Naive thymus-derived CD4-positive, alpha-beta T cell (primary cell): ENCODE measurements around the gene NEK11. TPM values are rescaled to one million over a fixed set of nuclear protein-coding genes. Genes with fewer than 3 reads are reported as not detected.

ENCODE experiments used
- ATAC-seq: fragments of 150-1000 bp; cut with Tn5 transposase; 2 replicates; pipeline ENCODE4 v1.10.0; 2021; ENCODE audit warnings: mild to moderate bottlenecking, moderate library complexity
- CTCF ChIA-PET: fragments of 350-600 bp; sonication (Branson Sonifier 250); formaldehyde crosslinking; loops from one replicate; lab custom pipeline; 2021; ENCODE audit warnings: antibody characterized with exemption; lab: Charles Lee
- POLR2A ChIA-PET: fragments of 350-600 bp; sonication (Branson Sonifier 250); formaldehyde crosslinking; loops from one replicate; lab custom pipeline; 2021; ENCODE audit warnings: antibody characterized with exemption, inconsistent platforms; lab: Charles Lee
- DNase-seq, 9 donors: peaks; one replicate each; pipeline versions ENCODE4 v3.0.0 to v3.0.0-alpha.2; 2020 to 2022; ENCODE audit warnings: mixed read lengths in 1 of 9
- H3K27ac ChIP-seq: one replicate; pipeline ENCODE4 v1.7.0; 2013; ENCODE audit warnings: mild to moderate bottlenecking, low read depth, low read length, moderate library complexity
- H3K27me3 ChIP-seq, 2 donors: one replicate each; pipeline ENCODE4 v1.7.0; 2013; ENCODE audit warnings: low read length in 2 of 2, mild to moderate bottlenecking in 2 of 2, moderate library complexity in 2 of 2; ENCODE audit not compliant: control insufficient read depth in 2 of 2, insufficient read depth in 2 of 2
- H3K36me3 ChIP-seq, 3 experiments: 1 replicate in 2 of 3; 2 replicates in 1 of 3; pipeline ENCODE4 v1.7.0; 2013; ENCODE audit warnings: low read length in 3 of 3, mild to moderate bottlenecking in 3 of 3, moderate library complexity in 1 of 3; ENCODE audit not compliant: insufficient read depth in 3 of 3, control insufficient read depth in 2 of 3
- H3K4me1 ChIP-seq, 2 donors: one replicate each; pipeline ENCODE4 v1.7.0; 2013; ENCODE audit warnings: low read length in 2 of 2, mild to moderate bottlenecking in 2 of 2, moderate library complexity in 1 of 2; ENCODE audit not compliant: control insufficient read depth in 2 of 2, insufficient read depth in 2 of 2
- H3K4me3 ChIP-seq: 2 replicates; pipeline ENCODE4 v1.7.0; 2013; ENCODE audit warnings: mild to moderate bottlenecking, low read length
- H3K9me3 ChIP-seq, 3 experiments: 1 replicate in 2 of 3; 2 replicates in 1 of 3; pipeline ENCODE4 v1.7.0; 2013; ENCODE audit warnings: low read length in 3 of 3; ENCODE audit not compliant: control insufficient read depth in 2 of 3
- H3K27ac Mint-ChIP-seq, 9 donors: one replicate each; pipeline ENCODE4 v1.8.0; 2020 to 2022; ENCODE audit warnings: mixed read lengths in 9 of 9, mild to moderate bottlenecking in 8 of 9, moderate library complexity in 5 of 9, inconsistent platforms in 2 of 9
- H3K27me3 Mint-ChIP-seq, 5 donors: one replicate each; pipeline ENCODE4 v1.8.0; 2021 to 2022; ENCODE audit warnings: mixed read lengths in 5 of 5, mild to moderate bottlenecking in 1 of 5
- H3K36me3 Mint-ChIP-seq, 5 donors: one replicate each; pipeline ENCODE4 v1.8.0; 2020 to 2022; ENCODE audit warnings: mixed read lengths in 5 of 5, mild to moderate bottlenecking in 3 of 5, inconsistent platforms in 1 of 5
- H3K4me1 Mint-ChIP-seq, 7 donors: one replicate each; pipeline ENCODE4 v1.8.0; 2020 to 2022; ENCODE audit warnings: mixed read lengths in 7 of 7, mild to moderate bottlenecking in 3 of 7, inconsistent platforms in 1 of 7
- H3K4me3 Mint-ChIP-seq, 10 donors: one replicate each; pipeline ENCODE4 v1.8.0; 2020 to 2022; ENCODE audit warnings: mild to moderate bottlenecking in 10 of 10, mixed read lengths in 10 of 10, moderate library complexity in 6 of 10, inconsistent platforms in 2 of 10
- H3K9me3 Mint-ChIP-seq, 11 donors: one replicate each; pipeline ENCODE4 v1.8.0; 2020 to 2022; ENCODE audit warnings: mixed read lengths in 11 of 11, mild to moderate bottlenecking in 4 of 11, inconsistent platforms in 1 of 11, moderate library complexity in 1 of 11
- intact Hi-C, 2 donors: fragments of 100-400 bp; cut with micrococcal nuclease; formaldehyde crosslinking; loops; one replicate each; pipeline ENCODE4 v1.15.1; 2023
- polyA plus RNA-seq, 2 donors: library from polyadenylated mRNA; unstranded; fragments of 300-500 nt; fragmentation: Illumina TruSeq; gene quantifications; one replicate each; pipeline ENCODE4 v1.2.3, GENCODE V29; 2021
- total RNA-seq, 6 experiments: library from RNA in 5 of 6; stranded (reverse) in 5 of 6; gene quantifications; 1 replicate in 5 of 6; 2 replicates in 1 of 6; pipeline ENCODE4 v1.2.3 and lab custom pipeline; 2021 to 2026

NEK11 gene
- total and polyA plus RNA-seq, 7 experiments from 2014 or later: 1.5 to 9.0 (median 4.4) TPM

DNA sequence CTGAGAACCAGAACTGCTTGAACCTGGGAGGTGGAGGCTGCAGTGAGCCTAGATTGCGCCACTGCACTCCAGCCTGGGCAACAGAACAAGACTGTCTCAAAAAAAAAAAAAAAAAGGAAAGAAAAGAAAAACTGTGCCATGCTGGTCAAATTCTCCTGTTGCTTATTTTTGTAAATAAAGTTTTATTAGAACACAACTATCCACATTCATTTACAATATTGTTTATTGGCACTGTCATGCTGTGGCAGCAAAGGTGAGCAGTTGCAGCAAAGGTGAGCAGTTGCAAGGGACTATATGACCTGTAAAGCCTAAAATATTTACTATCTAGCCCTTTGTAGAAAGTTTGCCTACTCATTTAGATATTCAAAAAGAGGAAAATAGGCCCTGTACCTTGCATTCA is 18.4 kb upstream of the NEK11 start:
- Mint-ChIP-seq H3K27me3 (no peaks in the 10 kb centered on the region), H3K27ac (peak overlapping the region in 5 of 9 donors; percentile 13 to 87 (median 65)), H3K9me3 (no peaks in the 10 kb centered on the region), H3K4me1 (peaks cover 0 to 10% (median 5%) of the 10 kb centered on the region in 7 donors), H3K4me3 (no peak overlapping the region), H3K36me3 (peaks cover 8 to 54% (median 26%) of the 10 kb centered on the region in 5 donors)
- intact Hi-C loops: loop anchor here in 1 of 2 donors (5.0 kb wide), 1 partner anchor 46 kb away; no protein-coding TSS in a partner anchor
- Histone ChIP-seq H3K4me1 (no peaks in the 10 kb centered on the region), H3K27me3 (no peaks in the 10 kb centered on the region), H3K9me3 (no peaks in the 10 kb centered on the region), H3K4me3 (no peak overlapping the region), H3K27ac (no peak overlapping the region), H3K36me3 (peaks cover 0 to 34% (median 4%) of the 10 kb centered on the region in 3 experiments)
- POLR2A ChIA-PET: interaction anchor here (0.6 kb wide), 1 partner anchor 16 kb away, joined by 3 read pairs; no protein-coding TSS in a partner anchor
- CTCF ChIA-PET: no interaction called here
- DNase-seq: no peak
- ATAC-seq: no peak

DNA sequence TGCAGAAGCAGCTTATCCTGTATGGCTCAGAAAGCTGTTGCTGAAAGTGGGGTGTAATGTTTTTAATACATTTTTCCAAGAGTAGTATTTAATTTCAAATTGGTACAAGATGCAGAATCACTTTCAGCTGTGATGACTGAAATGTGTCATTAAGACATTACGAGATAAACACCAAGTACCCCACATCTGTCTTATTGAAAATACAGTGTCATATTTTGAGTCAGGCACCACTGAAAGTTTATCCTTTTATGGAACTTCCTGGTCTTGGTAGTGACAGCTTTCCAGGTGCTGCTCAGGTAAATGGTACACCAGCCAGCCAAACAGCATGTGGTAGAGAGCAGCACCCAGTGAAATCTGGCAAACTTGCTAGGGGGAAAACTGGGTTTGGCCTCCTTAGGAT is 17.0 kb upstream of the NEK11 start:
- Mint-ChIP-seq H3K27ac (no peak overlapping the region), H3K36me3 (peaks cover 5 to 51% (median 28%) of the 10 kb centered on the region in 5 donors), H3K4me1 (peaks cover 0 to 12% (median 2%) of the 10 kb centered on the region in 7 donors), H3K4me3 (no peak overlapping the region), H3K27me3 (no peaks in the 10 kb centered on the region), H3K9me3 (no peaks in the 10 kb centered on the region)
- ChIA-PET POLR2A (interaction anchor here (0.6 to 1.1 kb wide), 2 partner anchors 17 to 73 kb away, joined by 4 to 5 read pairs; partner anchors contain the start of genes ASTE1 and NEK11), CTCF (interaction anchor here (0.8 kb wide), 1 partner anchor 16 kb away, joined by 3 read pairs; no protein-coding TSS in a partner anchor)
- DNase-seq (no peak), ATAC-seq (no peak)
- intact Hi-C loops: loop anchor here in 1 of 2 donors (5.0 kb wide), 1 partner anchor 47 kb away; no protein-coding TSS in a partner anchor
- H3K36me3 ChIP-seq: peaks cover 0 to 30% (median 11%) of the 10 kb centered on the region in 3 experiments
- no peaks in the 10 kb centered on the region for H3K9me3 ChIP-seq
- H3K27ac ChIP-seq: no peak overlapping the region
- no peaks in the 10 kb centered on the region for H3K27me3 ChIP-seq
- no peaks in the 10 kb centered on the region for H3K4me1 ChIP-seq
- no peak overlapping the region for H3K4me3 ChIP-seq

DNA sequence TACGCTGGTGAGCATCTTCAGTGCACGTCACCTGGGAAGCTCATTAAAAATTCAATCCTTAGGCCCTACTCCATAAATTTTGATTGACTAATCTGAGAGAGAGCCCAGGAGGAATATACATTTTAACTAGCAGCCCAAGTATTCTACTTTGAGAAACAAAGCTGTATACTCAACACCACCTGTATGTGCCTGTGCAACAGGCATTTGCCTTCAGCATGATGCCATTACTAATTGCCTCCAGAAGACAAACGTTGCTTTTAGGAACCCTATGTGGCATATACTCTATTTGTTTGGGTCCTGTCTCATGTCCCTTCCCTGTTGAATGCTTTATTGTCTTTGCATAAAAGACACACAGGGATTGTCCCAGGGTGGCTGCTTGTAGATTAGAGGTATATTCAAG is 7.7 kb upstream of the NEK11 start:
- H3K4me3 Mint-ChIP-seq: peak overlapping the region in 2 of 10 donors; percentile 1 to 39
- H3K27me3 Mint-ChIP-seq: no peaks in the 10 kb centered on the region
- POLR2A ChIA-PET: interaction anchor here (0.8 kb wide), 1 partner anchor 125 kb away, joined by 3 read pairs; the partner anchor contains the start of gene ATP2C1
- CTCF ChIA-PET: interaction anchor here (0.7 kb wide), 1 partner anchor 303 kb away, joined by 3 read pairs; no protein-coding TSS in a partner anchor
- Histone ChIP-seq H3K9me3 (no peaks in the 10 kb centered on the region), H3K36me3 (peaks cover 11 to 25% (median 14%) of the 10 kb centered on the region in 3 experiments), H3K27ac (no peak overlapping the region), H3K4me1 (peaks cover 19 to 33% of the 10 kb centered on the region in 2 donors), H3K27me3 (no peaks in the 10 kb centered on the region), H3K4me3 (no peak overlapping the region)
- ATAC-seq: no peak
- H3K27ac Mint-ChIP-seq: peak overlapping the region in 4 of 9 donors; percentile 31 to 67 (median 42)
- intact Hi-C loops: no loop called here
- peaks cover 4 to 37% (median 32%) of the 10 kb centered on the region in 5 donors for H3K36me3 Mint-ChIP-seq
- no peak for DNase-seq
- peaks cover 35 to 77% (median 57%) of the 10 kb centered on the region in 7 donors for H3K4me1 Mint-ChIP-seq
- H3K9me3 Mint-ChIP-seq: no peaks in the 10 kb centered on the region

DNA sequence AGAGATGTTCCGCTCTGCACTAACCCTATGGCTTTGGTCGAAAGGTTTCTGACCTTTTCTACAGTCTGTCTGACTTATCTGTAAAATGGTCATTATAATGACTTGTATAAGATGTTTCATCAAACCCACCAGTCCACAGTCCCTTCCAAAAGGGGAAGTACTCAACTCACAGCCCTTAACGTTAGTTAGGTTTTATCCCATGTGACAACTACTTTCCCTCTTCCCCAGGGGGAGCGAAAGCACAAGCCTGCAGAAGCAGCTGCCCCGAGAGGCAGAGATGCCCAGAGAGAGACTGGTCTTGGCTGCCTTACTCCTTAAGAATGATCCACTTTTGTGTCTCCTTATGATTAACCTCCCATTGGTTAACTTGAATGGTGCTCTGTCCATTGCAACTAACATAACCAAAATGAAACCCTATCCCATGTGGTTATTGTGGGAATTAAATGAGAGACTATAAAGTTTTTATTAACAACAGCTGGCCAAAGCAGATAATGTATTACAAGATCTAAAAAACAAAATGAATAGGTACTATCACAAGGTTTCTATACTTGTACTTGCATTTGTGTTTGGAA is 6.5 kb upstream of the NEK11 start:
- POLR2A ChIA-PET: interaction anchor here (0.6 kb wide), 1 partner anchor 335 kb away, joined by 3 read pairs; no protein-coding TSS in a partner anchor
- Histone ChIP-seq H3K9me3 (no peaks in the 10 kb centered on the region), H3K4me3 (no peak overlapping the region), H3K27me3 (no peaks in the 10 kb centered on the region), H3K27ac (no peak overlapping the region), H3K4me1 (peaks cover 28 to 43% of the 10 kb centered on the region in 2 donors), H3K36me3 (peaks cover 5 to 18% (median 8%) of the 10 kb centered on the region in 3 experiments)
- Mint-ChIP-seq H3K4me3 (peak overlapping the region in 9 of 10 donors; percentile 10 to 88 (median 69)), H3K27ac (peak overlapping the region in 7 of 9 donors; percentile 9 to 68 (median 46)), H3K4me1 (peaks cover 45 to 84% (median 68%) of the 10 kb centered on the region in 7 donors), H3K9me3 (no peaks in the 10 kb centered on the region), H3K27me3 (no peaks in the 10 kb centered on the region), H3K36me3 (peaks cover 12 to 42% (median 41%) of the 10 kb centered on the region in 5 donors)
- intact Hi-C loops: loop anchor here (2.0 to 10.0 kb wide), 3 partner anchors 13 to 1695 kb away; partner anchors contain the start of gene TMCC1 (in 1 of the 2)
- CTCF ChIA-PET: interaction anchor here (0.5 to 0.9 kb wide), 3 partner anchors 13 to 14 kb away, joined by 3 to 4 read pairs (median 3); no protein-coding TSS in a partner anchor
- peak; percentile 68 for ATAC-seq
- no peak for DNase-seq

DNA sequence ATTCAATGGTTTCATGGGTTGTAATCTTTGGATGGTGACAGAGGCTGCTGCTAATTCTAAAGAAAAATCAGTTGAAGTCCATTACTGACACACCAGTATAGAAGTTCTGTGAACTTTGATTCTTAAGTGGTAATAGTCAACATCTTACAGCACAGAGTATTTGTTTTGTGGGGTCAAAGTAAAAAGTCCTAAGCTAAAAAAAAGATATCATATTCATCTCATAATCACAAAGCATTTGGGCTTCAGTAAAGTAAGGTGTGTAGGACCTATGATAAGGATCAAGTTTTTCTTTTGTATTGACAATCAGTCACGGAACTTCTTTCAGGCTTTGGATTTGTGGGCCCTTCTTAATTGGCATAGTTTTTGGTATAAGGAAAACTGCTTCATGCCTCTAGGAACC is 1.1 kb upstream of the NEK11 start:
- H3K36me3 ChIP-seq: peaks cover 0 to 5% (median 0%) of the 10 kb centered on the region in 3 experiments
- Mint-ChIP-seq H3K27me3 (peaks cover 0 to 4% (median 0%) of the 10 kb centered on the region in 5 donors), H3K36me3 (peaks cover 8 to 31% (median 26%) of the 10 kb centered on the region in 5 donors), H3K9me3 (no peaks in the 10 kb centered on the region), H3K4me3 (peak overlapping the region; percentile 85 to 96 (median 89)), H3K27ac (peak overlapping the region; percentile 96 to 99 (median 97)), H3K4me1 (peaks cover 37 to 69% (median 62%) of the 10 kb centered on the region in 7 donors)
- H3K4me3 ChIP-seq: peak overlapping the region; percentile 97
- ChIA-PET CTCF (interaction anchor here (1.1 to 1.2 kb wide), 2 partner anchors 16 to 132 kb away, joined by 3 read pairs; no protein-coding TSS in a partner anchor), POLR2A (interaction anchor here (0.6 to 4.0 kb wide), 5 partner anchors 10 to 541 kb away, joined by 3 to 46 read pairs (median 5); no protein-coding TSS in a partner anchor)
- no peaks in the 10 kb centered on the region for H3K9me3 ChIP-seq
- no peaks in the 10 kb centered on the region for H3K27me3 ChIP-seq
- peaks cover 39 to 47% of the 10 kb centered on the region in 2 donors for H3K4me1 ChIP-seq
- DNase-seq: peak in 1 of 9 donors; percentile 8
- peak overlapping the region; percentile 95 for H3K27ac ChIP-seq
- intact Hi-C loops: loop anchor here (5.0 to 10.0 kb wide), 3 partner anchors 1131 to 1689 kb away; partner anchors contain the start of genes ACAD11 (in 1 of the 2) and TMCC1 (in 1 of the 2)
- no peak for ATAC-seq

DNA sequence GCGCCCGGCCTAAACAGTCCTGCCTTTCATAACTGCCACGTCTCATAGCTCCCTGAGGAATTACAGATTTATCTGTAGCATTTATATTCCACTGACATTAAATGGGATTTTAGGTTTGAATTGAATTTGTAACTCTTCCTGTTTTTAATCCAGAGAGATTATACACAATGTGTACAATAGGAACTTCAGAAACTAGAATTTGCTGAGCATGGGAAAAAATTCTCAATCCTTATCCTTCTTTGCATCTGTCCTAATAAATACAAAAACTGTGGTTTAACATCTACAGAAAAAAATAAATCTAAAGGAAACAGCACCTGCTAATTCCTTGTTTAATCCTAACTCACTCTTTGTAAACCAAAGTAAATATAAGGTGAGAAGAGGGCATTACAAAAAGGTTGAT is 2.2 kb downstream of the NEK11 start:
- H3K9me3 Mint-ChIP-seq: peaks cover 0 to 2% (median 0%) of the 10 kb centered on the region in 11 donors
- no peaks in the 10 kb centered on the region for H3K9me3 ChIP-seq
- no peak overlapping the region for H3K4me3 Mint-ChIP-seq
- ATAC-seq (no peak), DNase-seq (no peak)
- peaks cover 0 to 7% (median 0%) of the 10 kb centered on the region in 5 donors for H3K27me3 Mint-ChIP-seq
- ChIA-PET POLR2A (interaction anchor here (3.4 kb wide), 1 partner anchor 13 kb away, joined by 25 read pairs; no protein-coding TSS in a partner anchor), CTCF (no interaction called here)
- peaks cover 0 to 5% (median 0%) of the 10 kb centered on the region in 3 experiments for H3K36me3 ChIP-seq
- peaks cover 8 to 16% (median 13%) of the 10 kb centered on the region in 5 donors for H3K36me3 Mint-ChIP-seq
- H3K4me1 ChIP-seq: peaks cover 20 to 27% of the 10 kb centered on the region in 2 donors
- H3K27ac Mint-ChIP-seq: peak overlapping the region in 4 of 9 donors; percentile 44 to 77 (median 62)
- H3K27ac ChIP-seq: no peak overlapping the region
- H3K4me3 ChIP-seq: no peak overlapping the region
- intact Hi-C loops: loop anchor here (5.0 to 10.0 kb wide), 3 partner anchors 1134 to 1686 kb away; partner anchors contain the start of genes ACAD11 (in 1 of the 2) and TMCC1 (in 1 of the 2)
- H3K27me3 ChIP-seq: no peaks in the 10 kb centered on the region
- peaks cover 21 to 36% (median 31%) of the 10 kb centered on the region in 7 donors for H3K4me1 Mint-ChIP-seq
